Fibroblast of peridontal ligament (primary cell): ENCODE results near the gene HGS.

Experiments used
- DNase-seq: peaks from one replicate; pipeline ENCODE4 v3.0.0-alpha.2; 2010; ENCODE audit errors: extremely low read depth

Gene HGS

DNA sequence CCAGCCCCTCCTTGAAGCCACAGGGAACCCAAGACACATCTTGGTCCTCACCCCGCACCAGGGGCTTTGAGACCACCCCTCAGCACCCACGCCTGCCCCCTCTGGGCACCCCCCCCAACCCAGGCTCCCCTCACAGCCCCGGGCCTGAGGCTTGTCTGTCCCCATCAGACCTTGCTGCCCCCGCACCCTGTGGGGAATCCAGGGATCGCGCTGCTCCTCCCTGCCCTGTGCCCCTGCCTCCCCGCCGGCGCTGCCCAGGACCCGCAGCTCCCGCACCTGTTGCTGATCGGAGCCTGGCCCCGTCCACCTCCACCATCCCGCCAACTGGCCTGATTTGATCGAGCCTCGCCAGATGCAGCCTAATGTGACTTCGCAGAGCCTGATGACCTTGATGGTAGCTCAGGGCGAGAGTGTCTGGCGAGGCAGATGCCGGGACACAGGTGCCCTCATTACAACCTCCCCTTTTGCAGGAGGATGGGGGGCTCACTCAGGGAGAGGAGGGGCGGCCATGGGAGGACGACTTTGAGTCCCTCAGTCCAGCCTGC is 57.3 kb downstream of the HGS start:
- no peak for DNase-seq

DNA sequence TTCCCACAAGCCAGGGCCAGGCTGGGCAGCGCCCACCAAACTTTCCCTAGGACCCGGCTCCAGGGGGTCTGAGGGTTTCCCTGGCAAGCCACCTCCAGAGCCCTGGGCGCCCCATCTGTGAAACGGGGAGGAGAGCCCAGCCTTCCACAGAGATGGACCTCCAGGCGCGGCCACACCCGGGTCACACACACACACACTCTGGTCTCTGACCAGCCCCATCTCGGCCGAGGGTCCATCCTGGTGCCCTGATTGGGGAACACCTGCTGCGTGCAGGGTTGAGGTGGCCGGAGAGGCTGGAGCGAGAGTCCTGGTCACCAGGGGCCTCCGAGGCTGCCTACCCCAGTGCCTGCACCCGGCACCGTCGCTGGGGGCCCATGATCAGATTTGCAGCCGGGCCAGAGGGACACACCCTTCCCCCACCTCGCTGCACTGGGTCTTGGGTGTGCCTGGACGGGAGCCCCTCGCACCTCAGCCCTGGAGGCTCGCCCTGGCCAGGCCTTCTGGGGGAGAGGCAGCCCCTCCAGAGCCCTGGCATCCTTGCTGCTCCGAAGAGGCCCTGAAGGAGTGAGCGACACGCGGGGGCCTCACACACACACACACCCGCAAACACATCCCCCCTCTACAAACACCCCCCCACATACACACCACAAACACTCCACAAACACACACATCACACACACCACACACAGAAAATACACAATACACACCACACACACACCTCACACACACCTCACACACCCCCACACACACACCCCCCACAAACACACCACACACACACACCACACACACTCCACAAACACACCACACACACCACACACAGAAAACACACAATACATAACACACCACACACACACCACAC is 58.0 kb downstream of the HGS start:
- DNase-seq: no peak
